IMR-90 (cell line): ENCODE data around the gene GAPVD1. TPM values are rescaled to one million over a fixed set of nuclear protein-coding genes. Genes with fewer than 3 reads are reported as not detected.

Experiments used
- ATAC-seq: fragments of 200-7000 bp; cut with Tn5 transposase; 2 replicates; pipeline ENCODE4 v1.9.1; 2020; ENCODE audit warnings: low read depth, mild to moderate bottlenecking, moderate library complexity
- BruUV-seq: library from RNA; stranded (reverse); fragments of 400-500 nt; replicated peaks from 2 replicates; lab custom pipeline; 2021; lab: Mats Ljungman, UMichigan
- CTCF ChIA-PET: fragments of 300-600 bp; formaldehyde crosslinking; extraction: SDS; loops from one replicate; lab custom pipeline; 2021; ENCODE audit warnings: antibody characterized with exemption; lab: Yijun Ruan, JAX
- POLR2A ChIA-PET: fragments of 300-600 bp; sonication (Branson Sonifier 250); formaldehyde crosslinking; loops from one replicate; lab custom pipeline; 2022; ENCODE audit warnings: antibody characterized with exemption; ENCODE audit not compliant: unreplicated experiment; lab: Charles Lee
- DNase-seq: peaks from one replicate; pipeline ENCODE4 v3.0.0; 2013
- H2AFZ ChIP-seq: replicated peaks from 2 replicates; pipeline ENCODE3; 2013; ENCODE audit warnings: low read length, mild to moderate bottlenecking; ENCODE audit not compliant: poor library complexity
- H2AK5ac ChIP-seq: 2 replicates; pipeline ENCODE4 v1.6.1; 2013; ENCODE audit warnings: low read depth, low read length, inconsistent platforms
- H2AK9ac ChIP-seq: replicated peaks from 2 replicates; pipeline ENCODE3; 2013; ENCODE audit warnings: mild to moderate bottlenecking, low read depth, low read length, moderate library complexity; ENCODE audit not compliant: poor library complexity
- H2BK120ac ChIP-seq: 2 replicates; pipeline ENCODE4 v1.6.1; 2013; ENCODE audit warnings: low read depth, low read length, inconsistent platforms
- H2BK15ac ChIP-seq: 3 replicates; pipeline ENCODE4 v1.6.1; 2013; ENCODE audit warnings: low read depth, low read length, inconsistent platforms
- H2BK20ac ChIP-seq: 2 replicates; pipeline ENCODE4 v1.6.1; 2013; ENCODE audit warnings: low read depth, mild to moderate bottlenecking, inconsistent platforms, low read length, moderate library complexity
- H2BK5ac ChIP-seq: 2 replicates; pipeline ENCODE4 v1.6.1; 2013; ENCODE audit warnings: mild to moderate bottlenecking, low read depth, low read length, inconsistent platforms; ENCODE audit not compliant: poor library complexity, severe bottlenecking
- H3K14ac ChIP-seq: replicated peaks from 2 replicates; pipeline ENCODE4 v1.6.1; 2013; ENCODE audit warnings: low read depth, low read length, inconsistent platforms
- H3K18ac ChIP-seq: 2 replicates; pipeline ENCODE4 v1.6.1; 2013; ENCODE audit warnings: low read depth, low read length, control low read depth
- H3K23ac ChIP-seq: 2 replicates; pipeline ENCODE4 v1.6.1; 2013; ENCODE audit warnings: low read depth, low read length, inconsistent platforms
- H3K27ac ChIP-seq: 2 replicates; pipeline ENCODE4 v1.5.1; 2013; ENCODE audit warnings: mild to moderate bottlenecking, control low read depth, low read length; ENCODE audit not compliant: insufficient read depth
- H3K27me3 ChIP-seq: 2 replicates; pipeline ENCODE4 v1.6.1; 2013; ENCODE audit warnings: low read length; ENCODE audit not compliant: control insufficient read depth, insufficient read depth
- H3K36me3 ChIP-seq: 2 replicates; pipeline ENCODE4 v1.6.1; 2013; ENCODE audit warnings: low read length, mixed read lengths; ENCODE audit not compliant: control insufficient read depth, insufficient read depth
- H3K4ac ChIP-seq: 2 replicates; pipeline ENCODE4 v1.6.1; 2013; ENCODE audit warnings: low read depth, low read length, inconsistent platforms
- H3K4me1 ChIP-seq: 2 replicates; pipeline ENCODE4 v1.6.1; 2013; ENCODE audit warnings: low read length, mixed read lengths; ENCODE audit not compliant: control insufficient read depth, insufficient read depth
- H3K4me2 ChIP-seq: 2 replicates; pipeline ENCODE4 v1.6.1; 2013; ENCODE audit warnings: low read depth, mild to moderate bottlenecking, control low read depth, low read length, moderate library complexity
- H3K4me3 ChIP-seq: 2 replicates; pipeline ENCODE4 v1.5.1; 2013; ENCODE audit warnings: low read depth, mild to moderate bottlenecking, control low read depth, low read length, moderate library complexity; ENCODE audit not compliant: insufficient read depth
- H3K56ac ChIP-seq: 2 replicates; pipeline ENCODE4 v1.6.1; 2013; ENCODE audit warnings: low read length, inconsistent platforms; ENCODE audit not compliant: insufficient read depth; ENCODE audit errors: extremely low read depth
- H3K79me1 ChIP-seq, 2 experiments: 2 replicates each; pipeline ENCODE4 v1.6.1; 2013; ENCODE audit warnings: low read length in 2 of 2, inconsistent platforms in 1 of 2, low read depth in 1 of 2
- H3K9ac ChIP-seq: 2 replicates; pipeline ENCODE4 v1.6.1; 2013; ENCODE audit warnings: low read depth, low read length, control low read depth
- H3K9me1 ChIP-seq: 2 replicates; pipeline ENCODE4 v1.6.1; 2013; ENCODE audit warnings: low read length, inconsistent platforms; ENCODE audit not compliant: insufficient read depth
- H3K9me3 ChIP-seq: 2 replicates; pipeline ENCODE4 v1.6.1; 2013; ENCODE audit warnings: low read length; ENCODE audit not compliant: control insufficient read depth, insufficient read depth
- H4K20me1 ChIP-seq: 2 replicates; pipeline ENCODE4 v1.6.1; 2013; ENCODE audit warnings: low read length, inconsistent platforms; ENCODE audit not compliant: insufficient read depth
- H4K5ac ChIP-seq: 2 replicates; pipeline ENCODE4 v1.6.1; 2013; ENCODE audit warnings: mild to moderate bottlenecking, low read depth, low read length, control low read depth
- H4K8ac ChIP-seq, 2 experiments: 2 replicates each; pipeline ENCODE4 v1.6.1; 2013; ENCODE audit warnings: low read depth in 2 of 2, low read length in 2 of 2, control low read depth in 1 of 2, inconsistent platforms in 1 of 2
- H4K91ac ChIP-seq: 2 replicates; pipeline ENCODE4 v1.6.1; 2013; ENCODE audit warnings: low read depth, low read length, inconsistent platforms; ENCODE audit not compliant: insufficient read depth
- BHLHE40 ChIP-seq: fragments of 150-350 bp; IDR thresholded peaks from 2 replicates; pipeline ENCODE4 v1.6.1; 2016; ENCODE audit warnings: mild to moderate bottlenecking, low read depth, low read length
- CEBPB ChIP-seq: IDR thresholded peaks from 2 replicates; pipeline ENCODE4 v1.6.1; 2012; ENCODE audit warnings: low read depth, low read length, improper control_type of control experiment
- CHD1 ChIP-seq: IDR thresholded peaks from 2 replicates; pipeline ENCODE4 v1.6.1; 2012; ENCODE audit warnings: low read depth, low read length, improper control_type of control experiment
- CTCF ChIP-seq: conservative IDR thresholded peaks from 2 replicates; pipeline ENCODE4 v1.5.1; 2012; ENCODE audit warnings: mild to moderate bottlenecking, low read depth, low read length, improper control_type of control experiment
- FOS ChIP-seq: fragments of 150-350 bp; IDR thresholded peaks from 2 replicates; pipeline ENCODE4 v1.6.1; 2016; ENCODE audit warnings: low read depth, low read length
- MAFK ChIP-seq: IDR thresholded peaks from 2 replicates; pipeline ENCODE4 v1.6.1; 2012; ENCODE audit warnings: low read depth, low read length, improper control_type of control experiment
- MAZ ChIP-seq: IDR thresholded peaks from 2 replicates; pipeline ENCODE4 v1.6.1; 2012; ENCODE audit warnings: low read depth, mild to moderate bottlenecking, low read length, improper control_type of control experiment, moderate library complexity, borderline replicate concordance
- MXI1 ChIP-seq: IDR thresholded peaks from 2 replicates; pipeline ENCODE4 v1.6.1; 2012; ENCODE audit warnings: low read depth, mild to moderate bottlenecking, low read length, moderate library complexity, borderline replicate concordance
- NFE2L2 ChIP-seq: fragments of 150-350 bp; IDR thresholded peaks from 2 replicates; pipeline ENCODE4 v1.6.1; 2016; ENCODE audit warnings: low read depth, mild to moderate bottlenecking, low read length
- POLR2A ChIP-seq: IDR thresholded peaks from 2 replicates; pipeline ENCODE4 v1.6.1; 2012; ENCODE audit warnings: mild to moderate bottlenecking, low read depth, low read length
- RAD21 ChIP-seq: IDR thresholded peaks from 2 replicates; pipeline ENCODE4 v1.6.1; 2012; ENCODE audit warnings: low read length, improper control_type of control experiment
- RCOR1 ChIP-seq: IDR thresholded peaks from 2 replicates; pipeline ENCODE4 v1.6.1; 2012; ENCODE audit warnings: mild to moderate bottlenecking, low read length, improper control_type of control experiment; ENCODE audit not compliant: insufficient replicate concordance
- RFX5 ChIP-seq: IDR thresholded peaks from 2 replicates; pipeline ENCODE4 v1.8.0; 2012; ENCODE audit warnings: low read depth, mild to moderate bottlenecking, low read length, moderate library complexity
- SMC3 ChIP-seq: fragments of 150-350 bp; IDR thresholded peaks from 2 replicates; pipeline ENCODE4 v1.6.1; 2016; ENCODE audit warnings: low read depth, mild to moderate bottlenecking, antibody characterized with exemption, low read length, moderate library complexity
- WGBS, 2 experiments: methylation state at CpG; one replicate each; pipeline versions ENCODE4 v1.1.5 to v1.1.7; 2013; ENCODE audit warnings: missing lambda C conversion rate in 2 of 2; ENCODE audit not compliant: insufficient read length in 1 of 2; ENCODE audit errors: extremely low coverage in 2 of 2; 5-methylcytosine and 5-hydroxymethylcytosine counted together
- dilution Hi-C: fragments of 300-500 bp; cut with HindIII; formaldehyde crosslinking; loops from one replicate; pipeline ENCODE4 v1.14.3; 2018; ENCODE audit warnings: low sequenced_read_pairs; ENCODE audit not compliant: unreplicated experiment
- in situ Hi-C: fragments of 300-500 bp; cut with MboI; formaldehyde crosslinking; loops from 3 replicates; pipeline ENCODE4 v1.14.3; 2019; ENCODE audit warnings: low sequenced_read_pairs, inconsistent platforms, mixed read lengths
- intact Hi-C: fragments of 100-400 bp; cut with micrococcal nuclease; formaldehyde crosslinking; loops from 2 replicates; pipeline ENCODE4 v1.10.0; 2022
- polyA plus RNA-seq, 3 experiments: library from polyadenylated mRNA; depleted of rRNA; stranded (reverse); fragments of >200 nt; gene quantifications; 2 replicates each; pipeline ENCODE4 v1.2.3, GENCODE V29; 2012; ENCODE audit warnings: low replicate concordance in 1 of 3
- total RNA-seq: library from RNA; depleted of rRNA; stranded (reverse); fragments of >200 nt; gene quantifications from 2 replicates; pipeline ENCODE4 v1.2.3, GENCODE V29; 2012
- TF ChIP-seq, protein P1 (sequence below): fragments of 150-350 bp; IDR thresholded peaks from 2 replicates; pipeline ENCODE4 v1.6.1; 2016; ENCODE audit warnings: low read depth, mild to moderate bottlenecking, low read length, moderate library complexity, borderline replicate concordance
- TF ChIP-seq, protein P2 (sequence below): fragments of 150-350 bp; IDR thresholded peaks from 2 replicates; pipeline ENCODE4 v1.6.1; 2017; ENCODE audit warnings: mild to moderate bottlenecking, antibody characterized with exemption, low read length, low read depth

Gene GAPVD1
- total and polyA plus RNA-seq, 2 of the 4 experiments (the other 2 are of a cell fraction) = 13.8 to 50.9 TPM

GRCh38 chr9:125404733-125405132, 143.1 kb downstream of the GAPVD1 start:
- no peak overlapping the region for H2AFZ ChIP-seq
- no peak overlapping the region for H3K9ac ChIP-seq
- H2BK5ac ChIP-seq = no peak overlapping the region
- no peak overlapping the region for H2BK15ac ChIP-seq
- H3K14ac ChIP-seq = no peak overlapping the region
- H3K36me3 ChIP-seq = no peaks in the 10 kb centered on the region
- H2AK9ac ChIP-seq = no peak overlapping the region
- no peak overlapping the region for H3K23ac ChIP-seq
- no peak overlapping the region for H2BK120ac ChIP-seq
- BruUV-seq = no TSS peak
- TF ChIP-seq RAD21 = no peak
- TF ChIP-seq MXI1 = no peak
- no peak for TF ChIP-seq CEBPB
- TF ChIP-seq, protein P1, sequence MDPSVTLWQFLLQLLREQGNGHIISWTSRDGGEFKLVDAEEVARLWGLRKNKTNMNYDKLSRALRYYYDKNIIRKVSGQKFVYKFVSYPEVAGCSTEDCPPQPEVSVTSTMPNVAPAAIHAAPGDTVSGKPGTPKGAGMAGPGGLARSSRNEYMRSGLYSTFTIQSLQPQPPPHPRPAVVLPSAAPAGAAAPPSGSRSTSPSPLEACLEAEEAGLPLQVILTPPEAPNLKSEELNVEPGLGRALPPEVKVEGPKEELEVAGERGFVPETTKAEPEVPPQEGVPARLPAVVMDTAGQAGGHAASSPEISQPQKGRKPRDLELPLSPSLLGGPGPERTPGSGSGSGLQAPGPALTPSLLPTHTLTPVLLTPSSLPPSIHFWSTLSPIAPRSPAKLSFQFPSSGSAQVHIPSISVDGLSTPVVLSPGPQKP = no peak
- no peak for TF ChIP-seq MAFK
- TF ChIP-seq BHLHE40 = no peak
- TF ChIP-seq, protein P2, sequence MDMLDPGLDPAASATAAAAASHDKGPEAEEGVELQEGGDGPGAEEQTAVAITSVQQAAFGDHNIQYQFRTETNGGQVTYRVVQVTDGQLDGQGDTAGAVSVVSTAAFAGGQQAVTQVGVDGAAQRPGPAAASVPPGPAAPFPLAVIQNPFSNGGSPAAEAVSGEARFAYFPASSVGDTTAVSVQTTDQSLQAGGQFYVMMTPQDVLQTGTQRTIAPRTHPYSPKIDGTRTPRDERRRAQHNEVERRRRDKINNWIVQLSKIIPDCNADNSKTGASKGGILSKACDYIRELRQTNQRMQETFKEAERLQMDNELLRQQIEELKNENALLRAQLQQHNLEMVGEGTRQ = no peak
- no peak for TF ChIP-seq FOS
- no peak for TF ChIP-seq RFX5
- no peak for TF ChIP-seq CTCF
- no peak for TF ChIP-seq RCOR1
- no peak for TF ChIP-seq CHD1
- no peak for TF ChIP-seq NFE2L2
- TF ChIP-seq MAZ = no peak
- TF ChIP-seq SMC3 = no peak
- TF ChIP-seq POLR2A = no peak
- no peak overlapping the region for H3K4ac ChIP-seq
- no peak overlapping the region for H4K5ac ChIP-seq
- in situ Hi-C loops = loop anchor here (5.0 to 25.0 kb wide), 4 partner anchors 230 to 1083 kb away; no protein-coding TSS in a partner anchor
- no peak overlapping the region for H3K56ac ChIP-seq
- ChIA-PET CTCF (no interaction called here), POLR2A (no interaction called here)
- dilution Hi-C loops = no loop called here
- H3K9me1 ChIP-seq = peaks cover 3% of the 10 kb centered on the region
- DNase-seq = no peak
- no peak overlapping the region for H4K91ac ChIP-seq
- no peak overlapping the region for H3K18ac ChIP-seq
- no peak for ATAC-seq
- H2BK20ac ChIP-seq = no peak overlapping the region
- no peak overlapping the region for H3K27ac ChIP-seq
- H4K20me1 ChIP-seq = no peaks in the 10 kb centered on the region
- peaks cover 3% of the 10 kb centered on the region; the same call in 1 of the 2 replicates for H3K4me1 ChIP-seq
- intact Hi-C loops = loop anchor here (5.0 to 10.0 kb wide), 3 partner anchors 303 to 1090 kb away; partner anchors contain the start of gene MAPKAP1
- peaks cover 3% of the 10 kb centered on the region; the same call in 1 of the 2 replicates for H3K27me3 ChIP-seq
- H3K4me3 ChIP-seq = no peak overlapping the region
- WGBS, 2 experiments = 70% methylated on average over 2 of the region's 7 CpGs; no CpG with 5 or more reads in 1 of the 2 experiments
- H4K8ac ChIP-seq = no peak overlapping the region
- no peak overlapping the region for H3K4me2 ChIP-seq
- H3K9me3 ChIP-seq = no peaks in the 10 kb centered on the region
- H2AK5ac ChIP-seq = no peak overlapping the region
- H3K79me1 ChIP-seq = peaks cover 0 to 4% of the 10 kb centered on the region in 2 experiments; a peak in 1 of 4 replicates
